ENCODE measurements around the gene ZNF425.

The ZNF425 gene, protein sequence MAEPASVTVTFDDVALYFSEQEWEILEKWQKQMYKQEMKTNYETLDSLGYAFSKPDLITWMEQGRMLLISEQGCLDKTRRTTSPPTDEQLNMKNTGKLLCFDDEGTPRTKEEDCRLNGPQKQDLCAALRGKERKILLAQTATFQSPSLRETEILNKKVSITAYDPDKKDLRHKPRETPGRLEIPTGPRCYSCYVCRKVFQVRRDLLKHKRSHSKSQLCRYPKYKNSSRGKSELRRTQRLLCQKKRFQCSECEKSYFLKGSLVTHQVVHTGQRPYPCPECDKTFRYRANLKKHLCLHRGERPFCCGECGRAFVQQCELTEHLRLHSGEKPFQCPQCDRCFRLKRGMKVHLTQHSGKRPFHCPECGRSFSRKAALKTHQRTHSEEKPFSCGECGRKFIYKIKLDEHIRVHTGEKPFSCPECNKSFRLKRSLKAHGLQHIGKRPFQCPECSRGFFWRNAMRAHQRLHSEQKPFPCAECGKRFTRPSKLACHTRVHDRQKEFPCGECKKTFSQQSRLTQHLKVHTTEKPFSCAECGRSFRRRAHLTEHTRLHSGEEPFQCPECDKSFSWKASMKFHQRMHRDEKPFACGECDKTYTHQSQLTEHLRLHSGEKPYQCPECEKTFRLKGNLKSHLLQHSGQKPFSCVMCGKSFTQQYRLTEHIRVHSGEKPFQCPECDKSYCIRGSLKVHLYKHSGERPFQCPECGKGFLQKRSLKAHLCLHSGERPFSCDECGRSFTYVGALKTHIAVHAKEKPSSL

GRCh38 chr7:149125863-149126661 is at the start of gene ZNF425:
ZNF425 (minus strand) TSS chr7:149126324; CDS start chr7:149126213, 111 bp downstream.
- peak within 1 kb of the TSS; percentile 85 for H3K4me3 ChIP-seq (ENCODE audit: control insufficient read depth, low read depth, low read length)
- peak; percentile 52 for DNase-seq (ENCODE audit: low read depth)
- TF ChIP-seq CTCF (IDR thresholded peaks at IDR 0.05; ENCODE audit: control insufficient read depth, insufficient read depth, low read depth, low read length, missing control alignments) = peak; percentile 80

DNA sequence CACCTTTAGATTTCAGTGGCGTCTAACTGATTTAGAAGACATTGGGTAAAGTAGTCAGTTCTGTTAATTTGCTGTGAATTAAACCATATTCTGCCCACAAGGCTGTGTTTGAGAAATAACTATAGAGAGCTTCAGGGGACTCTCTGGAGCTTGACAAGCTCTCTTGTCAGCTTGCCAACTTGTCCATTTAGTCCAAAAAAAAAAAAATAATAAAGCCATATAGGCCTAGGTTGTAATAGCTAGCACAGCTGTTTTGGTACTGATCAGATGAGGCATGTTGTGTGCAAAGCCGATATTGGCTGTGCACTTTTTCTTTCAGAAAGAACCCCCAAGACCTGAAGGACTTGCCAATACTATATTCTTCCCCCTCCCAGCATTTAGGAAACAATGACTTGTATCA is 49.0 kb upstream of the ZNF425 start:
- H3K4me3 ChIP-seq (ENCODE audit: control insufficient read depth, low read depth, low read length) = no peak overlapping the region
- TF ChIP-seq CTCF (IDR thresholded peaks at IDR 0.05; ENCODE audit: control insufficient read depth, insufficient read depth, low read depth, low read length, missing control alignments) = no peak
- DNase-seq (ENCODE audit: low read depth) = no peak

DNA sequence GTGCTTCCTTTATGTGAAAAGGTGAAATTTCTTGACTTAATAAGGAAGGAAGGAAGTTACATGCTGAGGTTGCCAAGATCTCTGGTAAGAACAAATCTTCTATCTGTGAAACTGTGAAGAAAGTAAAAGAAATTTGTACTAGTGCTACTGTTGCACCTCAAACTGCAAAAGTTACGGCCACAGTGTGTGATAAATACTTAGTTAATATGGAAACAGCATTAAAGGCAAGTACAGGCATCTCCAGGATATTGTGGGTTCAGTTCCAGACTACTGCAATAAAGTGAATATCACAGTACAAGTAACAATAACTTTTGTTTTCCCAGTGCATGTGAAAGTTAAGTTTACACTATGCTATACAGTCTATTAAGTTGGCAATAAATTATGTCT is 46.4 kb upstream of the ZNF425 start:
- H3K4me3 ChIP-seq (ENCODE audit: control insufficient read depth, low read depth, low read length) = no peak overlapping the region
- no peak for DNase-seq (ENCODE audit: low read depth)
- TF ChIP-seq CTCF (IDR thresholded peaks at IDR 0.05; ENCODE audit: control insufficient read depth, insufficient read depth, low read depth, low read length, missing control alignments) = no peak

GRCh38 chr7:149171892-149172533 is 45.9 kb upstream of the ZNF425 start:
- DNase-seq (ENCODE audit: low read depth) = no peak
- H3K4me3 ChIP-seq (ENCODE audit: control insufficient read depth, low read depth, low read length) = no peak overlapping the region
- no peak for TF ChIP-seq CTCF (IDR thresholded peaks at IDR 0.05; ENCODE audit: control insufficient read depth, insufficient read depth, low read depth, low read length, missing control alignments)

GRCh38 chr7:149166630-149167352 is 40.7 kb upstream of the ZNF425 start:
- no peak for TF ChIP-seq CTCF (IDR thresholded peaks at IDR 0.05; ENCODE audit: control insufficient read depth, insufficient read depth, low read depth, low read length, missing control alignments)
- H3K4me3 ChIP-seq (ENCODE audit: control insufficient read depth, low read depth, low read length) = no peak overlapping the region
- no peak for DNase-seq (ENCODE audit: low read depth)

Data from AG09309 (cell line).